Caco-2 (cell line): ENCODE results near the gene PABPN1. TPM values are rescaled to one million over a fixed set of nuclear protein-coding genes. Genes with fewer than 3 reads are reported as not detected.
A peak's percentile ranks its signal among the peaks of the same experiment; 100 is the strongest.

ENCODE experiments used
- BruUV-seq: library from RNA; stranded (reverse); fragments of 400-500 nt; replicated peaks from 2 replicates; lab custom pipeline; 2021; lab: Mats Ljungman, UMichigan
- CTCF ChIA-PET: fragments of 300-600 bp; sonication (Branson Sonifier 250); formaldehyde crosslinking; loops from one replicate; lab custom pipeline; 2022; ENCODE audit warnings: antibody characterized with exemption; lab: Charles Lee
- POLR2A ChIA-PET: fragments of 300-600 bp; sonication (Branson Sonifier 250); formaldehyde crosslinking; loops from one replicate; lab custom pipeline; 2022; ENCODE audit warnings: antibody characterized with exemption; lab: Charles Lee
- DNase-seq, 2 experiments: peaks; one replicate each; pipeline versions ENCODE4 v3.0.0 to v3.0.0-alpha.2; 2020 to 2022
- H3K27me3 ChIP-seq: replicated peaks from 2 replicates; pipeline ENCODE4 v1.6.0; 2011; ENCODE audit warnings: low read length; ENCODE audit not compliant: control insufficient read depth, insufficient read depth
- H3K36me3 ChIP-seq: 2 replicates; pipeline ENCODE4 v1.5.1; 2011; ENCODE audit warnings: low read length; ENCODE audit not compliant: control insufficient read depth, insufficient read depth
- H3K4me1 ChIP-seq: fragments of 250-450 bp; sonication (Bioruptor Pico); 2 replicates; pipeline ENCODE4 v1.5.1; 2020; ENCODE audit warnings: mild to moderate bottlenecking
- H3K4me3 ChIP-seq: 2 replicates; pipeline ENCODE4 v1.5.1; 2011; ENCODE audit warnings: low read depth, mild to moderate bottlenecking, control low read depth, low read length
- H3K9me3 ChIP-seq: fragments of 250-450 bp; sonication (Bioruptor Pico); 2 replicates; pipeline ENCODE4 v1.5.1; 2020; ENCODE audit warnings: mild to moderate bottlenecking, moderate library complexity
- H3K27ac Mint-ChIP-seq: one replicate; pipeline ENCODE4 v1.8.0; 2022; ENCODE audit warnings: mixed read lengths; ENCODE audit not compliant: unreplicated experiment
- H3K27me3 Mint-ChIP-seq: one replicate; pipeline ENCODE4 v1.8.0; 2022; ENCODE audit warnings: mixed read lengths; ENCODE audit not compliant: insufficient read depth, unreplicated experiment
- H3K36me3 Mint-ChIP-seq: one replicate; pipeline ENCODE4 v1.8.0; 2022; ENCODE audit warnings: mild to moderate bottlenecking, mixed read lengths; ENCODE audit not compliant: insufficient read depth, unreplicated experiment
- H3K4me1 Mint-ChIP-seq: one replicate; pipeline ENCODE4 v1.8.0; 2022; ENCODE audit warnings: low read depth, mixed read lengths; ENCODE audit not compliant: unreplicated experiment
- H3K4me3 Mint-ChIP-seq: one replicate; pipeline ENCODE4 v1.8.0; 2022; ENCODE audit warnings: mild to moderate bottlenecking, moderate library complexity, mixed read lengths; ENCODE audit not compliant: unreplicated experiment
- H3K9me3 Mint-ChIP-seq: one replicate; pipeline ENCODE4 v1.8.0; 2022; ENCODE audit warnings: mixed read lengths; ENCODE audit not compliant: unreplicated experiment
- CTCF ChIP-seq, 2 experiments: fragments of 200-600 bp in 1 of 2; IDR thresholded peaks; 1 replicate in 1 of 2; 2 replicates in 1 of 2; pipeline versions ENCODE4 v1.5.1 to v1.8.0; 2011 to 2022; ENCODE audit warnings: antibody characterized with exemption in 1 of 2, control low read depth in 1 of 2, inconsistent platforms in 1 of 2, low read depth in 1 of 2, low read length in 1 of 2, mild to moderate bottlenecking in 1 of 2, moderate library complexity in 1 of 2; ENCODE audit not compliant: insufficient read depth in 1 of 2, severe bottlenecking in 1 of 2, unreplicated experiment in 1 of 2
- intact Hi-C: fragments of 100-400 bp; cut with micrococcal nuclease; formaldehyde crosslinking; loops from one replicate; pipeline ENCODE4 v1.10.0; 2022; ENCODE audit not compliant: unreplicated experiment
- total RNA-seq: library from RNA; stranded (reverse); gene quantifications from 2 replicates; pipeline ENCODE4 v1.2.3, GENCODE V29; 2022

Gene PABPN1
- total RNA-seq, 1 experiment from 2014 or later = 202 TPM

GRCh38 chr14:23294734-23295561, 26.3 kb upstream of the PABPN1 start:
- TF ChIP-seq CTCF (IDR thresholded peaks at IDR 0.05; ENCODE audit: insufficient read depth in 1 of 2, low read depth in 1 of 2, low read length in 1 of 2, severe bottlenecking in 1 of 2, unreplicated experiment in 1 of 2) = peak; percentile 80 to 85
- BruUV-seq = no TSS peak
- intact Hi-C loops = loop anchor here (1.0 to 5.0 kb wide), 2 partner anchors 9 to 193 kb away; partner anchors contain the start of genes CIROP and HOMEZ
- Mint-ChIP-seq H3K9me3 (no peaks in the 10 kb centered on the region), H3K4me3 (no peak overlapping the region), H3K27me3 (no peaks in the 10 kb centered on the region), H3K36me3 (peaks cover 5% of the 10 kb centered on the region), H3K27ac (no peak overlapping the region), H3K4me1 (no peaks in the 10 kb centered on the region)
- H3K9me3 ChIP-seq = no peaks in the 10 kb centered on the region
- peak in 1 of 2 experiments; percentile 59 for DNase-seq
- H3K4me3 ChIP-seq = no peak overlapping the region
- no peaks in the 10 kb centered on the region for H3K27me3 ChIP-seq
- ChIA-PET CTCF (interaction anchor here (0.5 to 0.9 kb wide), 2 partner anchors 18 to 257 kb away, joined by 5 to 7 read pairs; no protein-coding TSS in a partner anchor), POLR2A (no interaction called here)
- H3K4me1 ChIP-seq = peaks cover 8% of the 10 kb centered on the region; the same call in 1 of the 2 replicates
- H3K36me3 ChIP-seq = no peaks in the 10 kb centered on the region

- no peak for DNase-seq
- Histone ChIP-seq H3K4me1 (peaks cover 15% of the 10 kb centered on the region; the same call in 1 of the 2 replicates), H3K27me3 (no peaks in the 10 kb centered on the region), H3K4me3 (no peak overlapping the region), H3K36me3 (no peaks in the 10 kb centered on the region), H3K9me3 (no peaks in the 10 kb centered on the region)
- no TSS peak for BruUV-seq
- intact Hi-C loops = loop anchor here (5.0 kb wide), 1 partner anchor 194 kb away; the partner anchor contains the start of gene CIROP
- TF ChIP-seq CTCF (IDR thresholded peaks at IDR 0.05; ENCODE audit: insufficient read depth in 1 of 2, low read depth in 1 of 2, low read length in 1 of 2, severe bottlenecking in 1 of 2, unreplicated experiment in 1 of 2) = no peak
- CTCF ChIA-PET = interaction anchor here (0.6 to 1.7 kb wide), 2 partner anchors 176 to 177 kb away, joined by 7 read pairs; no protein-coding TSS in a partner anchor
- Mint-ChIP-seq H3K4me3 (no peak overlapping the region), H3K9me3 (no peaks in the 10 kb centered on the region), H3K27me3 (no peaks in the 10 kb centered on the region), H3K4me1 (no peaks in the 10 kb centered on the region), H3K36me3 (peaks cover 11% of the 10 kb centered on the region), H3K27ac (no peak overlapping the region)
- POLR2A ChIA-PET = no interaction called here
Observed at GRCh38 chr14:23296012-23296777, 25.1 kb upstream of the PABPN1 start.

GRCh38 chr14:23297096-23297495, 24.2 kb upstream of the PABPN1 start:
- intact Hi-C loops = loop anchor here (5.0 kb wide), 1 partner anchor 195 kb away; the partner anchor contains the start of gene CIROP
- Mint-ChIP-seq H3K4me1 (no peaks in the 10 kb centered on the region), H3K4me3 (no peak overlapping the region), H3K27me3 (no peaks in the 10 kb centered on the region), H3K27ac (no peak overlapping the region), H3K36me3 (peaks cover 20% of the 10 kb centered on the region), H3K9me3 (no peaks in the 10 kb centered on the region)
- no TSS peak for BruUV-seq
- TF ChIP-seq CTCF (IDR thresholded peaks at IDR 0.05; ENCODE audit: insufficient read depth in 1 of 2, low read depth in 1 of 2, low read length in 1 of 2, severe bottlenecking in 1 of 2, unreplicated experiment in 1 of 2) = no peak
- ChIA-PET CTCF (interaction anchor here (1.7 kb wide), 1 partner anchor 177 kb away, joined by 7 read pairs; no protein-coding TSS in a partner anchor), POLR2A (no interaction called here)
- DNase-seq = no peak
- Histone ChIP-seq H3K4me1 (peaks cover 15% of the 10 kb centered on the region; the same call in 1 of the 2 replicates), H3K9me3 (no peaks in the 10 kb centered on the region), H3K27me3 (no peaks in the 10 kb centered on the region), H3K4me3 (no peak overlapping the region), H3K36me3 (no peaks in the 10 kb centered on the region)
